Measurements from ENCODE around the gene DPM2. TPM values are rescaled to one million over a fixed set of nuclear protein-coding genes. Genes with fewer than 3 reads are reported as not detected.

Gene DPM2
- total RNA-seq, 2 donors from 2014 or later: 45.7 TPM

DNA sequence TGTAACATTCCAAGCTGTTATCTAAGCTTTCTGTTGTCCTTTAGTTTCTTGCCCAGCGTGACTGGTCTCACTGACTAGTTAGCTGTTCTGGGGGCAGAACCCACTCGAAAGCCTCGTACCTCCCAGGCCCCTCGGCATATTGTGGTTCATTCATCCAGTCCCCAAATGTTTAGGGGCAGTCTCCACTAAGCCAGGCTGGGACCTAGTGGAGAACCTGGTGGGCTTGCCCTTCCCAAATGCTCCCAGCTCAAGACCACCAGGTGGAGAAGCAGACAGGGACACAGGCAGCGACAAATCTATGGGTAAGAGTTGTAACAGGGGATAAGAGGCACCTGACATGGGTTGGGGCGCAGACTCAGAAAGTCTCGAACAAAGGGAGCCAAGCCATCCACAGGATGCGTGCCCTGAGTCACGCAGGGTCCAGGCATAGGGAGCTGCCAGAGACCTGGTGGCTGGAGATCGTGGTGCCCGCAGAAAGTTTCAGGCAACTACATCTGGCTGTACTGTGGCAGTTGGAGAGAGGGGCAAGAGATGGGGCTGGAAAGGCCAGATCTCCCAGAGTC is 44.0 kb upstream of the DPM2 start:
- peaks cover 3% of the 10 kb centered on the region for H3K36me3 Mint-ChIP-seq (ENCODE audit: low read depth)
- H3K4me1 Mint-ChIP-seq: peaks cover 36% of the 10 kb centered on the region
- H3K9me3 Mint-ChIP-seq: no peaks in the 10 kb centered on the region
- TF ChIP-seq, protein P1, sequence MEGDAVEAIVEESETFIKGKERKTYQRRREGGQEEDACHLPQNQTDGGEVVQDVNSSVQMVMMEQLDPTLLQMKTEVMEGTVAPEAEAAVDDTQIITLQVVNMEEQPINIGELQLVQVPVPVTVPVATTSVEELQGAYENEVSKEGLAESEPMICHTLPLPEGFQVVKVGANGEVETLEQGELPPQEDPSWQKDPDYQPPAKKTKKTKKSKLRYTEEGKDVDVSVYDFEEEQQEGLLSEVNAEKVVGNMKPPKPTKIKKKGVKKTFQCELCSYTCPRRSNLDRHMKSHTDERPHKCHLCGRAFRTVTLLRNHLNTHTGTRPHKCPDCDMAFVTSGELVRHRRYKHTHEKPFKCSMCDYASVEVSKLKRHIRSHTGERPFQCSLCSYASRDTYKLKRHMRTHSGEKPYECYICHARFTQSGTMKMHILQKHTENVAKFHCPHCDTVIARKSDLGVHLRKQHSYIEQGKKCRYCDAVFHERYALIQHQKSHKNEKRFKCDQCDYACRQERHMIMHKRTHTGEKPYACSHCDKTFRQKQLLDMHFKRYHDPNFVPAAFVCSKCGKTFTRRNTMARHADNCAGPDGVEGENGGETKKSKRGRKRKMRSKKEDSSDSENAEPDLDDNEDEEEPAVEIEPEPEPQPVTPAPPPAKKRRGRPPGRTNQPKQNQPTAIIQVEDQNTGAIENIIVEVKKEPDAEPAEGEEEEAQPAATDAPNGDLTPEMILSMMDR (conservative IDR thresholded peaks at IDR 0.05): no peak
- no peak for DNase-seq
- H3K27ac ChIP-seq (ENCODE audit: low read depth, low read length): peak overlapping the region; percentile 94
- H3K27me3 Mint-ChIP-seq (ENCODE audit: insufficient read depth): no peaks in the 10 kb centered on the region
- H3K4me1 ChIP-seq (ENCODE audit: control insufficient read depth, insufficient read depth, low read length): peaks cover 22% of the 10 kb centered on the region
- H3K9ac ChIP-seq (ENCODE audit: extremely low read depth, low read length, poor library complexity, severe bottlenecking): peak overlapping the region; percentile 79
- H3K4me3 Mint-ChIP-seq: peak overlapping the region; percentile 61
- H3K27ac Mint-ChIP-seq: peak overlapping the region; percentile 99
- no peaks in the 10 kb centered on the region for H3K27me3 ChIP-seq (ENCODE audit: control insufficient read depth, insufficient read depth, low read length, poor library complexity, severe bottlenecking)
- no peaks in the 10 kb centered on the region for H3K36me3 ChIP-seq (ENCODE audit: control insufficient read depth, insufficient read depth, low read length)
- peak overlapping the region; percentile 62 for H3K4me3 ChIP-seq (ENCODE audit: low read length)
- 81 to 83% methylated on average over 8 to 11 of the region's 11 CpGs for WGBS, 2 experiments (ENCODE audit: insufficient coverage in 1 of 2, insufficient read length in 1 of 2)
- no peaks in the 10 kb centered on the region for H3K9me3 ChIP-seq (ENCODE audit: control insufficient read depth, low read length)

DNA sequence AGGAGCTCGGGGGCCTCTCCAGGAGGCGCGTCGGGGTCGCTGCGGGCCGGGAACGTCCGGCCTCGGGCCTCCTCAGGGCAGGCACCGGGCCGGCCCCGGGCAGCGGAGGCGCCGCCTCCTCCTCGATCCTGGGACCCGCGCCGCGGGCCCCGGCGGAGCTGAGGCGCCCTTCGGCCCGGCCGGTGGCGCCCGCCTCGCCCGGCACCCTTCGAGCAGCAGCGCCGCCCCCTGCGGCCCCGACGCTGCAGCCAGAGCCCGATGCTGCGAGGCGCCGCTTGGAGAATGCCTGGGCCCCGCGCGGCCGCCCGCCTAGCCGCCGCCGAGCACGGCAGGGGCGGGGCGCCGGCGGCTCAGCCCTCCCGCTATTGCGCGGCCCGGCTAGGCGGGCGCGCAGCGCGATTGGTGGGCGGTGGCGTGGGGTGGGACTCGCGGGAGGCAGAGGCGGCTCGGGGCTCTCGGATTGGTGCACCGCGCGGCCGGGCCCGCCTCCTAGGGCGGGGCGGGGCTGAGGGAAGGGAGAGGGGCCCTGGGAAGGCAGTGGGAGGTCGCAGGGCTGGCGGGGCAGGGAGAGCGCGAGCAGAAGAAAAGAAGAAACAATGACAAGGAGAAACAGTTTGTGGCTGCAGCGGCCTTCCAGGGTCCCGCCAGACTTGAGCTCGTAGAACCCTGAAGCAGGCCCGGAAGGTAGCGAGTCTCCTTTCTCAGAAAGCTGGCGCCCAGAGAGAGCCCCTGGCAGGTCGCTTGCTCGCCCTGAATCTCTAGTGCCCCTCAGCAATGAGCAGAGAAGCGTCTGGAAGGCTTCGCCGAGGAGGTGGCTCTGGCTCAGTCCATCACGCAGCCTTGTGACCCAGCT is 43.3 kb upstream of the DPM2 start, which contains the start of gene EEIG1:
Gene EEIG1 (minus strand): TSS at position 284 of the 853 bp plus-strand sequence. CDS start 852 bp downstream, outside the sequence.
- Histone ChIP-seq H3K4me1 (ENCODE audit: control insufficient read depth, insufficient read depth, low read length) (peaks cover 22% of the 10 kb centered on the region), H3K36me3 (ENCODE audit: control insufficient read depth, insufficient read depth, low read length) (no peaks in the 10 kb centered on the region), H3K9ac (ENCODE audit: extremely low read depth, low read length, poor library complexity, severe bottlenecking) (peak within 1 kb of the TSS; percentile 79), H3K27me3 (ENCODE audit: control insufficient read depth, insufficient read depth, low read length, poor library complexity, severe bottlenecking) (no peaks in the 10 kb centered on the region), H3K4me3 (ENCODE audit: low read length) (peak within 1 kb of the TSS; percentile 95), H3K27ac (ENCODE audit: low read depth, low read length) (peak within 1 kb of the TSS; percentile 94), H3K9me3 (ENCODE audit: control insufficient read depth, low read length) (no peaks in the 10 kb centered on the region)
- H3K27ac Mint-ChIP-seq: peak within 1 kb of the TSS; percentile 99
- H3K9me3 Mint-ChIP-seq: no peaks in the 10 kb centered on the region
- H3K4me3 Mint-ChIP-seq: peak within 1 kb of the TSS; percentile 94
- TF ChIP-seq, protein P1 (conservative IDR thresholded peaks at IDR 0.05): no peak
- DNase-seq: peak; percentile 99
- no peaks in the 10 kb centered on the region for H3K27me3 Mint-ChIP-seq (ENCODE audit: insufficient read depth)
- WGBS, 2 experiments (ENCODE audit: insufficient coverage in 1 of 2, insufficient read length in 1 of 2): 2 to 5% methylated on average over 25 to 93 of the region's 93 CpGs
- H3K4me1 Mint-ChIP-seq: peaks cover 39% of the 10 kb centered on the region
- H3K36me3 Mint-ChIP-seq (ENCODE audit: low read depth): peaks cover 3% of the 10 kb centered on the region

DNA sequence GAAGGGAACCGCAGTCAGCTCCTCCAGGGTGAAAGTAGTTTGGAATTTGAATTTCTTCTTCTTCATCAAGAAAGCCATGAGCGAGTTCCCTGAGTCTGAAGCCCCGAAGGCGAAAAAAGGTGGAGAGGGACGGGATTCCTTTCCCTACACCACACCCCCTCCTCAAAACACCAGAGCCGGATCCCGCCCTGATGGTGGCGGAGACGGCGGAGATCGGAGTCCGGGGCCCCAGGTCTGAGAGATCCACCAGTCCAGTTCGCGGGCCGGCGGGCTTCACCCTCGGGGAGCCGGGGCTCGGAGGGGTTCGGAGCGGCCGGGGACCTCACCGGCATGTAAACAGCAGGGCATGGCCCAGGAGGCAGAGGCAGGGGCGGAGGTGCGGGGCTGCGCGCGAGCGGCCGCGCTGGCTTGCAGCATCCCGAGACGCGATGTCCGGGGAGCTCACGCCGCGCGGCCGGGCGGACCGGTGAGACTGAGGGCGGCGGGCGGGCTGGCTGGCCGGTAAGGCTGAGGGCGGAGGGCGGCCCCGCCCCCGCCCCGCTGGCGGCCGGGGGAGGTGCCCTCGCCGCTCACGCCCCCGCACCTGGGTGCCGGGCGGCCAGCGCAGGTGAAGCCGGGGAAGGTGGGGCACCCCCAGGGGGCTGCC is 42.5 kb upstream of the DPM2 start:
- 0% methylated on average over 13 to 61 of the region's 61 CpGs for WGBS, 2 experiments (ENCODE audit: insufficient coverage in 1 of 2, insufficient read length in 1 of 2)
- Histone ChIP-seq H3K36me3 (ENCODE audit: control insufficient read depth, insufficient read depth, low read length) (no peaks in the 10 kb centered on the region), H3K9ac (ENCODE audit: extremely low read depth, low read length, poor library complexity, severe bottlenecking) (peak overlapping the region; percentile 62), H3K4me1 (ENCODE audit: control insufficient read depth, insufficient read depth, low read length) (peaks cover 26% of the 10 kb centered on the region), H3K27me3 (ENCODE audit: control insufficient read depth, insufficient read depth, low read length, poor library complexity, severe bottlenecking) (no peaks in the 10 kb centered on the region), H3K4me3 (ENCODE audit: low read length) (peak overlapping the region; percentile 95), H3K9me3 (ENCODE audit: control insufficient read depth, low read length) (no peaks in the 10 kb centered on the region), H3K27ac (ENCODE audit: low read depth, low read length) (peak overlapping the region; percentile 49)
- no peaks in the 10 kb centered on the region for H3K9me3 Mint-ChIP-seq
- peak; percentile 81 for DNase-seq
- H3K27me3 Mint-ChIP-seq (ENCODE audit: insufficient read depth): no peaks in the 10 kb centered on the region
- peak overlapping the region; percentile 90 for H3K27ac Mint-ChIP-seq
- H3K4me3 Mint-ChIP-seq: peak overlapping the region; percentile 94
- TF ChIP-seq, protein P1 (conservative IDR thresholded peaks at IDR 0.05): no peak
- peaks cover 41% of the 10 kb centered on the region for H3K4me1 Mint-ChIP-seq
- H3K36me3 Mint-ChIP-seq (ENCODE audit: low read depth): peaks cover 3% of the 10 kb centered on the region

All from endodermal cell (in vitro differentiated cells).